ENCODE measurements around the gene MBD6.

The MBD6 gene

DNA sequence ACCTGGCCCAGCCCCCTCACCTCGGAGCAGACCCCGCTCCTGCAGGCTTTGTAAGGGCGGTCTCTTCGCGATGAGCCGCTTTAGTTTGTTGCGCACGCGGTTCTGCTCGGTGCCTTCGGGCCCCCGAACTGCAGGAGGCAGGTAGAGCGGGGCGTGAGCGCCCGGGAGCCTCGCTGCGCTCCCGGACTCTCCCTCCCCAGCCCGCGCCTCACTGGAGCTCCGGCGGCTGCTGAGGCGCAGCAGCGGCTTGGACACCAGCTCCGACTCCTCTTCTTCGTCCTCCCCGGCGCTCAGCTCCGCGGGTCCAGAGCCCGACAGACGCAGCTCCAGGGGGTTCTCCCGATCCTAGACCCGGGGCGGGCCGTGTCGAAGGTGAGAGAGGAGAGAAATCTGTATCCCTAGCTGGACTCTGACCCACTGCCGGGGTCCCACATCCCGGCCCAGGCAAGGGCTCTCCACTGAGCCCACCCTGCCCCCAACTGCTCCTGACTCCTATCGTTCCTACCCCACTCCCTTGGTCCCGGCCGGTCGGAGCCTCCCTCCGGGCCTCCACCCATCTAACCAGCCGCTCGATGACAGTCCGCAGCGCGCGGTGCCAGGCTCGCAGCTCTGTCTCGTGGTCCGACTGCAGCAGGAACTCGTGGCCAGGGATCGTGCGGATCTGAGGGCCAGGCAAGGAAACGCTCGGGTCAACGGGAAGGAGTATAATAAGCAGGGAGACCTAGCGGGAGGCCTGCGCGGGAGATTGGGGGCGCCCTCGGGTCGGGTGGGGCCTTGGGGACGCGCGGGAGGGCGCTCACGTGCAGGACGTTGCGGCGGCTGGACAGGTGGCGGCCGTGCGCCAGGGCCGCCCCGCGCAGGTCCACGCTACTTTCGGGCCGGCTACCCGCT is 47.1 kb upstream of the MBD6 start:
- in situ Hi-C loops (cut with MboI; ENCODE audit: low sequenced_read_pairs, unreplicated experiment) = no loop called here
- TF ChIP-seq, protein P1, sequence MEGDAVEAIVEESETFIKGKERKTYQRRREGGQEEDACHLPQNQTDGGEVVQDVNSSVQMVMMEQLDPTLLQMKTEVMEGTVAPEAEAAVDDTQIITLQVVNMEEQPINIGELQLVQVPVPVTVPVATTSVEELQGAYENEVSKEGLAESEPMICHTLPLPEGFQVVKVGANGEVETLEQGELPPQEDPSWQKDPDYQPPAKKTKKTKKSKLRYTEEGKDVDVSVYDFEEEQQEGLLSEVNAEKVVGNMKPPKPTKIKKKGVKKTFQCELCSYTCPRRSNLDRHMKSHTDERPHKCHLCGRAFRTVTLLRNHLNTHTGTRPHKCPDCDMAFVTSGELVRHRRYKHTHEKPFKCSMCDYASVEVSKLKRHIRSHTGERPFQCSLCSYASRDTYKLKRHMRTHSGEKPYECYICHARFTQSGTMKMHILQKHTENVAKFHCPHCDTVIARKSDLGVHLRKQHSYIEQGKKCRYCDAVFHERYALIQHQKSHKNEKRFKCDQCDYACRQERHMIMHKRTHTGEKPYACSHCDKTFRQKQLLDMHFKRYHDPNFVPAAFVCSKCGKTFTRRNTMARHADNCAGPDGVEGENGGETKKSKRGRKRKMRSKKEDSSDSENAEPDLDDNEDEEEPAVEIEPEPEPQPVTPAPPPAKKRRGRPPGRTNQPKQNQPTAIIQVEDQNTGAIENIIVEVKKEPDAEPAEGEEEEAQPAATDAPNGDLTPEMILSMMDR (IDR thresholded peaks at IDR 0.05; ENCODE audit: borderline replicate concordance, control extremely low read depth, extremely low read depth, insufficient read depth, missing control alignments) = no peak
- DNase-seq (ENCODE audit: low spot score) = no peak

DNA sequence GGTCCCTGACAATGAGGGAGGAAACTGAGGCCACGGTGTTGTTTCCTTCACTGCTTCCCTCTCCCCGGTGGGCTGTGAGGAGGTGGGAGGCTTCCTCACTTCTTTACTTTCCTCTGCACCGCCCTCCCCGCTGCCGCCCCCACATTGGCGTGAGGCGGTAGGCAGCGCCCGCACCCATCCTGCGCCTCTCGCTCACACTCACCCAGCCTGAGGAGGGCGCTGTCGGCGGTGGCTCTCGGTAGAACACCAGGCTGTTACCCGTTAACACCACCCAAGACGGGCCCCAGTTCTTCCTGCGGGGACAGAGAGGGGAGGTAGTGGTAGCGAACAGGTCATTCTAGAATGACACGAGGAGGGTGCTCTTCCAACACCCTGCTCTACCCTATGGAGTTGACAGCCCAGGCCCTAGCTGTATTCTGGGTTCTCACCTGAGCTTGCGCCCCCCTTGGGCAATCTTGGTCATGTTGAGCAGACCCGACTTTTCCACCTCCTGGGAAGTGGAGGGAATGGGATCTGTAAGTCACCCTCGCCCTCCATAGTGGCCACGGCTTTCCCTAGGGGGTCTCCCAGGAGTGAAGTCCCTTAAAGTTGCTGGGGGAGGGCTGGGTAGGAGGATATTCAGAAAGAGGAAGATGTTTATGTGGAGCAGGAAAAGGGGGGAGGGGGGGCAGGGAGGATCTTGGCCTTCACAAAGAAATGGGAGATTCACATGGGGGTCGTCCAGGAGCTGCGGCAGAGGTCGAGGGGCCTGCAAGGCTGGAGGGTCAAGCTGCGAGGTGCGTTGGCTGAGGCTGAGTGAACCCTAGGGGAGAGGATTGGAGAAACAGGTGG is 46.2 kb upstream of the MBD6 start:
- TF ChIP-seq, protein P1 (IDR thresholded peaks at IDR 0.05; ENCODE audit: borderline replicate concordance, control extremely low read depth, extremely low read depth, insufficient read depth, missing control alignments) = peak; percentile 85
- in situ Hi-C loops (cut with MboI; ENCODE audit: low sequenced_read_pairs, unreplicated experiment) = no loop called here
- peak; percentile 78 for DNase-seq (ENCODE audit: low spot score)

DNA sequence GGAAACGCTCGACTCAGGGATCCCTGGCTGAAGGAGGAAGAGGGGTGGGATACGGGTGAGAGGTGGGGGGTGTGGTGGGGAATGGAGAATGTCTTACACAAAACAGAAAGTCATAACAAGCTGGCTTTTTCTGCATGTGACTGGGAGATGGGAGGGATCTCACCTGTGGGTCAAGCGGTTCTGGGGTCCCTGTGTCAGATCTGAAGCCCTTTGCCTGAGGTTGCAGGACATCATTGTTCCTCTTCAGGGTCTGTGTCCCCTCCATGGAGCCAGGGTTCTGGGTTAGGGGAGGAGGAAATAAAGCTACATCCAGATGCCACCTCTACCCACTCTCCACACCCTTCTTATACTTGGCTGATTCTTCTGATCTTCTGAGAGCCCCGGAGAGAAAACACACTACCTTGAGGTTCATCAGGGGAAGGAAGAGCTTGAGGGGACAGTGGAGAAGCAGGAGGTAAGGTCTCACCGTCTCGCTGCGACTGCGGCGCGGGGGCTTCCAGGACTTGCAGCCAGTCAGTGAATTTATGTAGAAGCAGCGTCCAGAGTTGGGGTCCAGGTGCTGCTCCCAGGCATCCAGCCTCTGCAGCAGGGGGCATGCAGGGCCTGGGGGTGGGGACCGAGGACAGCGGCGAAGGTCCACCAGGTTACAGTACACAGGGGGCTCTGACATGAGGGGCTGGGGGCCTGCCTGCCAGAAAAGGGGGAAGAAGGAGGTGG is 45.5 kb upstream of the MBD6 start:
- no peak for DNase-seq (ENCODE audit: low spot score)
- in situ Hi-C loops (cut with MboI; ENCODE audit: low sequenced_read_pairs, unreplicated experiment) = no loop called here
- TF ChIP-seq, protein P1 (IDR thresholded peaks at IDR 0.05; ENCODE audit: borderline replicate concordance, control extremely low read depth, extremely low read depth, insufficient read depth, missing control alignments) = no peak

DNA sequence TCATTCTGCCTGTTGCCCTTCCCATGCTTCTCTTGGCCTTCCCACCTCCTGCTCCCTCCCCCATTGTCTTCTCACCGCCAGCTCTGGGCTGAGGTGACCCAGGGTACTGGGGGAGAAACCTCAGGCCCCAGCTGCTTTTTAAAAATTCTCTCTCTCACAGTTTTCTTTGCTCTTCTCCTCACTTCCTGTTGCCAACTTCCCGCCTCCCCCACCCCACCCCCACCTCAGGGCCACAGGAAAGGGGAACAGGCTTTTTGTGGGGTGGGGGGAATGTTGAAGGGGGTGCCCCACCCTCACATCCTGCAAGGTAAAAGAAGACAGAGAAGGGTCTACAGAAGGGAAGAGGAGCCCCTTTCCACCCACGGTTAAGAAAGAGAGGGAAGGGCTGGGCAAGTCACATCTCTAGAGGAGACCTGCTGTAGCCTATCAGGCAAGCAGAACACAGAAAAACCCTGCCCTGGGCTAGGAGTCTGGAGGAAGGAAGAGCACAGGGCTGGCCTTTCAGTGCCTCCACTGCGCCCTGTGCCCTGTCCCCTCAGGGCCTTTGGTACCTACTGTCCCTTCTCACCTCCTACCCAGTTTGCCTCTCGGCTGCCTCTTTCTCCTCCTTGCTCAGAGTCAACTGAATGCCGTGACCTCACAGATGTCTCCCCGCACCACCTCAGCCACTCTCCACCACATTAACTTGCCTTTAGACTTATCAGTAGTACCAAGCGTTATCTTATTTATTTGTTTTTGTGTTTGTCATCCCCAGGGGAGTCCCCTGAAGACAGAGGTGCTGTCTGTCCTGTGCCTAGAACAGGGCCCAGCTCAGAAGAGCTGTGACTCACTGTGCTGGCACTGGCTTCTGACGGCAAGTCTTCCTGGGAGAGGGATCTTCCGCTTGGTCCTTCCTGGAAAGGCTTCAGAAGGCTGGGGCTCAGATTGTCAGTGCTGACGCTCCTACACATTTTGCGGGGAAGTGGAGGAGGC is 44.6 kb upstream of the MBD6 start:
- peak; percentile 67 for DNase-seq (ENCODE audit: low spot score)
- TF ChIP-seq, protein P1 (IDR thresholded peaks at IDR 0.05; ENCODE audit: borderline replicate concordance, control extremely low read depth, extremely low read depth, insufficient read depth, missing control alignments) = no peak
- in situ Hi-C loops (cut with MboI; ENCODE audit: low sequenced_read_pairs, unreplicated experiment) = no loop called here

DNA sequence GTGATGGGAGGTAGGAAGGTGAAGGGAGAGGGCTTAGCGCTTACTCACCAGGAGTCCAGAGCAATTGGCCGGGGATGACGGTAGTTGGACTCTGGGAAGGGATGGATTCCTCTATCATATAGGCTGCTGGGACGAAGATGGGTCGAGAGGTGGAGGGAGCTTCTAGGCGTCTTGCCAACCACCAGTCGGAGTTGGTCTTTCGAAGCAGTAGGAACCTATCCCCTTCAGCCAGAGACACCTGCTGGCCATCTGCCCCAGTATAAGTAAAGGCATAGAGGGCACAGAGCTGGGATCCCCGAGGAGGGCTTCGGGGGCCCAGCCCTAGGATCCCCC is 43.6 kb upstream of the MBD6 start:
- DNase-seq (ENCODE audit: low spot score) = no peak
- TF ChIP-seq, protein P1 (IDR thresholded peaks at IDR 0.05; ENCODE audit: borderline replicate concordance, control extremely low read depth, extremely low read depth, insufficient read depth, missing control alignments) = no peak
- in situ Hi-C loops (cut with MboI; ENCODE audit: low sequenced_read_pairs, unreplicated experiment) = no loop called here
